ENCODE measurements around the gene FHIT. TPM values are rescaled to one million over a fixed set of nuclear protein-coding genes. Genes with fewer than 3 reads are reported as not detected.

The FHIT gene
- total RNA-seq, 1 experiment from 2014 or later = not detected

- DNase-seq (ENCODE audit: low read depth) = no peak
Observed at GRCh38 chr3:60641354-60641753, 609.9 kb downstream of the FHIT start.

GRCh38 chr3:60636846-60637245 is 614.4 kb downstream of the FHIT start:
- peak; percentile 49 for DNase-seq (ENCODE audit: low read depth)

GRCh38 chr3:60633644-60634043 is 617.6 kb downstream of the FHIT start:
- DNase-seq (ENCODE audit: low read depth) = no peak

- no peak for DNase-seq (ENCODE audit: low read depth)
Observed at GRCh38 chr3:60631509-60631908, 619.7 kb downstream of the FHIT start.

GRCh38 chr3:60630953-60631352 is 620.3 kb downstream of the FHIT start:
- DNase-seq (ENCODE audit: low read depth) = no peak

GRCh38 chr3:60629816-60630215 is 621.4 kb downstream of the FHIT start:
- no peak for DNase-seq (ENCODE audit: low read depth)

GRCh38 chr3:60622349-60622748 is 628.9 kb downstream of the FHIT start:
- DNase-seq (ENCODE audit: low read depth) = no peak

GRCh38 chr3:60617188-60617587 is 634.1 kb downstream of the FHIT start:
- no peak for DNase-seq (ENCODE audit: low read depth)

- no peak for DNase-seq (ENCODE audit: low read depth)
Observed at GRCh38 chr3:60613769-60614303, 637.4 kb downstream of the FHIT start.

- DNase-seq (ENCODE audit: low read depth) = peak; percentile 36
Observed at GRCh38 chr3:60610441-60611112, 640.7 kb downstream of the FHIT start.

GRCh38 chr3:60609446-60609845 is 641.8 kb downstream of the FHIT start:
- DNase-seq (ENCODE audit: low read depth) = peak; percentile 63

GRCh38 chr3:60603860-60604259 is 647.4 kb downstream of the FHIT start:
- DNase-seq (ENCODE audit: low read depth) = no peak

GRCh38 chr3:60600848-60601247 is 650.4 kb downstream of the FHIT start:
- DNase-seq (ENCODE audit: low read depth) = no peak

GRCh38 chr3:60599586-60599985 is 651.7 kb downstream of the FHIT start:
- DNase-seq (ENCODE audit: low read depth) = no peak

GRCh38 chr3:60598671-60599070 is 652.6 kb downstream of the FHIT start:
- DNase-seq (ENCODE audit: low read depth) = no peak

GRCh38 chr3:60594025-60594424 is 657.2 kb downstream of the FHIT start:
- DNase-seq (ENCODE audit: low read depth) = no peak

- no peak for DNase-seq (ENCODE audit: low read depth)
Observed at GRCh38 chr3:60591267-60591666, 660.0 kb downstream of the FHIT start.

- peak; percentile 90 for DNase-seq (ENCODE audit: low read depth)
Observed at GRCh38 chr3:60588806-60589205, 662.4 kb downstream of the FHIT start.

GRCh38 chr3:60585918-60586317 is 665.3 kb downstream of the FHIT start:
- DNase-seq (ENCODE audit: low read depth) = no peak

- DNase-seq (ENCODE audit: low read depth) = no peak
Observed at GRCh38 chr3:60584250-60584649, 667.0 kb downstream of the FHIT start.

GRCh38 chr3:60582288-60582687 is 669.0 kb downstream of the FHIT start:
- DNase-seq (ENCODE audit: low read depth) = no peak

GRCh38 chr3:60580809-60581208 is 670.4 kb downstream of the FHIT start:
- no peak for DNase-seq (ENCODE audit: low read depth)

- peak; percentile 88 for DNase-seq (ENCODE audit: low read depth)
Observed at GRCh38 chr3:60579734-60580133, 671.5 kb downstream of the FHIT start.
